ENCODE measurements around the gene ETHE1. TPM values are rescaled to one million over a fixed set of nuclear protein-coding genes. Genes with fewer than 3 reads are reported as not detected.

The ETHE1 gene
- total RNA-seq, 1 experiment from 2014 or later: 19.0 TPM

GRCh38 chr19:43461303-43461702 lies 65.7 kb downstream of the ETHE1 start (continued):
- no peak for TF ChIP-seq STAT6 (CRISPR knock-in tag; conservative IDR thresholded peaks at IDR 0.05; ENCODE audit: low read depth)

- Mint-ChIP-seq H3K27ac (no peak overlapping the region), H3K9me3 (no peaks in the 10 kb centered on the region), H3K27me3 (ENCODE audit: low read depth) (peaks cover 51% of the 10 kb centered on the region), H3K36me3 (no peaks in the 10 kb centered on the region), H3K4me1 (peaks cover 21% of the 10 kb centered on the region), H3K4me3 (no peak overlapping the region)
- ChIA-PET CTCF (interaction anchor here (1.0 to 3.2 kb wide), 8 partner anchors 14 to 95 kb away, joined by 3 to 16 read pairs (median 4); partner anchors contain the start of genes PHLDB3 and ZNF575), POLR2A (no interaction called here)
- DNase-seq (ENCODE audit: low spot score): no peak
- no peak for ATAC-seq
- no peak for TF ChIP-seq IRF2 (CRISPR knock-in tag; IDR thresholded peaks at IDR 0.05; ENCODE audit: borderline replicate concordance, low read depth)
- no peak for TF ChIP-seq MAX (CRISPR knock-in tag; IDR thresholded peaks at IDR 0.05)
- no peak for TF ChIP-seq ZBTB43 (CRISPR knock-in tag; IDR thresholded peaks at IDR 0.05)
- TF ChIP-seq CREM (CRISPR knock-in tag; IDR thresholded peaks at IDR 0.05): no peak
- no peak for TF ChIP-seq CBFB (CRISPR knock-in tag; IDR thresholded peaks at IDR 0.05; ENCODE audit: low read depth)
- no peak for TF ChIP-seq ATF2 (CRISPR knock-in tag; IDR thresholded peaks at IDR 0.05; ENCODE audit: borderline replicate concordance, low read depth)
- TF ChIP-seq SMAD4 (CRISPR knock-in tag; IDR thresholded peaks at IDR 0.05): no peak
- TF ChIP-seq ETV6 (CRISPR knock-in tag; IDR thresholded peaks at IDR 0.05): no peak
- TF ChIP-seq ZNF138 (CRISPR knock-in tag; conservative IDR thresholded peaks at IDR 0.05): no peak
Measured at GRCh38 chr19:43460362-43461016, 66.5 kb downstream of the ETHE1 start.

GRCh38 chr19:43457809-43458208 lies 69.2 kb downstream of the ETHE1 start:
- CTCF ChIA-PET: interaction anchor here (1.9 to 2.4 kb wide), 2 partner anchors 10 to 62 kb away, joined by 11 to 18 read pairs; no protein-coding TSS in a partner anchor
- Mint-ChIP-seq H3K9me3 (peaks cover under 1% of the 10 kb centered on the region), H3K27ac (no peak overlapping the region), H3K4me1 (peaks cover 19% of the 10 kb centered on the region), H3K36me3 (no peaks in the 10 kb centered on the region; the same call in 1 of the 2 replicates), H3K27me3 (ENCODE audit: low read depth) (peaks cover 33% of the 10 kb centered on the region), H3K4me3 (no peak overlapping the region)
- ATAC-seq (no peak), DNase-seq (ENCODE audit: low spot score) (no peak)
- POLR2A ChIA-PET: no interaction called here
- TF ChIP-seq ZNF263 (CRISPR knock-in tag; IDR thresholded peaks at IDR 0.05; ENCODE audit: low read depth) (no peak), MXD4 (CRISPR knock-in tag; IDR thresholded peaks at IDR 0.05; ENCODE audit: borderline replicate concordance) (no peak), TEAD1 (CRISPR knock-in tag; IDR thresholded peaks at IDR 0.05) (no peak), SP1 (CRISPR knock-in tag; conservative IDR thresholded peaks at IDR 0.05) (no peak), PRRX2 (CRISPR knock-in tag; IDR thresholded peaks at IDR 0.05) (no peak), SMAD4 (CRISPR knock-in tag; IDR thresholded peaks at IDR 0.05) (no peak), ZNF671 (CRISPR knock-in tag; IDR thresholded peaks at IDR 0.05) (no peak), ATF2 (CRISPR knock-in tag; IDR thresholded peaks at IDR 0.05; ENCODE audit: borderline replicate concordance, low read depth) (no peak), SOX15 (CRISPR knock-in tag; IDR thresholded peaks at IDR 0.05) (no peak), ZNF396 (CRISPR knock-in tag; IDR thresholded peaks at IDR 0.05; ENCODE audit: borderline replicate concordance) (no peak), CREM (CRISPR knock-in tag; IDR thresholded peaks at IDR 0.05) (no peak), FOXJ3 (CRISPR knock-in tag; IDR thresholded peaks at IDR 0.05; ENCODE audit: borderline replicate concordance) (no peak), CTCF (IDR thresholded peaks at IDR 0.05) (no peak), GABPB1 (CRISPR knock-in tag; IDR thresholded peaks at IDR 0.05) (no peak), ZBTB43 (CRISPR knock-in tag; IDR thresholded peaks at IDR 0.05) (no peak), RELA (CRISPR knock-in tag; IDR thresholded peaks at IDR 0.05; ENCODE audit: borderline replicate concordance) (no peak)

Measured in WTC11 (cell line).